ENCODE results near the gene TICRR. TPM values are rescaled to one million over a fixed set of nuclear protein-coding genes. Genes with fewer than 3 reads are reported as not detected.

Gene TICRR
- total and polyA plus RNA-seq, 4 donors = under 0.01 to 7.3 (median 0.15) TPM

- H3K27me3 ChIP-seq (ENCODE audit: control insufficient read depth in 4 of 4, insufficient read depth in 4 of 4, low read length in 3 of 4) = no peaks in the 10 kb centered on the region
- H3K4me1 ChIP-seq (ENCODE audit: control insufficient read depth in 4 of 4, insufficient read depth in 4 of 4, low read length in 3 of 4) = peaks cover 0 to 18% (median 15%) of the 10 kb centered on the region in 4 donors
- 96% methylated on average over 15 of the region's 15 CpGs for WGBS
- no peak overlapping the region for H3K9ac ChIP-seq (ENCODE audit: low read depth in 1 of 2, low read length in 2 of 2)
- no peak overlapping the region for H3K4me3 ChIP-seq (ENCODE audit: low read depth in 1 of 3, low read length in 3 of 3)
- TF ChIP-seq HNF4A (conservative IDR thresholded peaks at IDR 0.05) = no peak
- no peak for TF ChIP-seq CTCF (IDR thresholded peaks at IDR 0.05; ENCODE audit: low read depth, low read length, missing input control)
- TF ChIP-seq RAD21 (IDR thresholded peaks at IDR 0.05) = no peak
- no peak for TF ChIP-seq REST (IDR thresholded peaks at IDR 0.05)
- TF ChIP-seq JUND (IDR thresholded peaks at IDR 0.05) = no peak
- no peak for TF ChIP-seq HNF4G (IDR thresholded peaks at IDR 0.05)
- no peak for TF ChIP-seq GABPA (IDR thresholded peaks at IDR 0.05 in 1 of 2, conservative IDR thresholded peaks at IDR 0.05 in 1 of 2)
- TF ChIP-seq ZBTB33 (IDR thresholded peaks at IDR 0.05) = no peak
- TF ChIP-seq YY1 (IDR thresholded peaks at IDR 0.05) = no peak
- H3K36me3 ChIP-seq (ENCODE audit: control insufficient read depth in 4 of 4, insufficient read depth in 3 of 4, low read depth in 1 of 4, low read length in 3 of 4) = peaks cover 0 to 11% (median 1%) of the 10 kb centered on the region in 4 donors
- no peak overlapping the region for H3K27ac ChIP-seq (ENCODE audit: low read depth in 1 of 2, low read length in 2 of 2)
- no peak for DNase-seq (ENCODE audit: low spot score)
- no peaks in the 10 kb centered on the region for H3K9me3 ChIP-seq (ENCODE audit: control insufficient read depth in 4 of 4, low read length in 3 of 4)
Measured at GRCh38 chr15:89669941-89670340, 94.7 kb downstream of the TICRR start.

GRCh38 chr15:89670971-89671560, 95.8 kb downstream of the TICRR start:
- H3K9ac ChIP-seq (ENCODE audit: low read depth in 1 of 2, low read length in 2 of 2) = no peak overlapping the region
- H3K36me3 ChIP-seq (ENCODE audit: control insufficient read depth in 4 of 4, insufficient read depth in 3 of 4, low read depth in 1 of 4, low read length in 3 of 4) = peaks cover 0 to 11% (median 1%) of the 10 kb centered on the region in 4 donors
- H3K4me3 ChIP-seq (ENCODE audit: low read depth in 1 of 3, low read length in 3 of 3) = no peak overlapping the region
- DNase-seq (ENCODE audit: low spot score) = no peak
- no peaks in the 10 kb centered on the region for H3K27me3 ChIP-seq (ENCODE audit: control insufficient read depth in 4 of 4, insufficient read depth in 4 of 4, low read length in 3 of 4)
- WGBS = 91% methylated on average over 12 of the region's 12 CpGs
- no peak overlapping the region for H3K27ac ChIP-seq (ENCODE audit: low read depth in 1 of 2, low read length in 2 of 2)
- H3K9me3 ChIP-seq (ENCODE audit: control insufficient read depth in 4 of 4, low read length in 3 of 4) = no peaks in the 10 kb centered on the region
- peaks cover 0 to 24% (median 20%) of the 10 kb centered on the region in 4 donors for H3K4me1 ChIP-seq (ENCODE audit: control insufficient read depth in 4 of 4, insufficient read depth in 4 of 4, low read length in 3 of 4)
- TF ChIP-seq RAD21 (IDR thresholded peaks at IDR 0.05) = no peak
- TF ChIP-seq NR2F2 (IDR thresholded peaks at IDR 0.05) = no peak
- TF ChIP-seq REST (IDR thresholded peaks at IDR 0.05) = no peak
- TF ChIP-seq, protein P1, sequence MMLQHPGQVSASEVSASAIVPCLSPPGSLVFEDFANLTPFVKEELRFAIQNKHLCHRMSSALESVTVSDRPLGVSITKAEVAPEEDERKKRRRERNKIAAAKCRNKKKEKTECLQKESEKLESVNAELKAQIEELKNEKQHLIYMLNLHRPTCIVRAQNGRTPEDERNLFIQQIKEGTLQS (IDR thresholded peaks at IDR 0.05) = no peak
- TF ChIP-seq RXRA (IDR thresholded peaks at IDR 0.05) = no peak
- TF ChIP-seq GABPA (IDR thresholded peaks at IDR 0.05 in 1 of 2, conservative IDR thresholded peaks at IDR 0.05 in 1 of 2) = no peak
- TF ChIP-seq HNF4G (IDR thresholded peaks at IDR 0.05) = no peak
- TF ChIP-seq, protein P2, sequence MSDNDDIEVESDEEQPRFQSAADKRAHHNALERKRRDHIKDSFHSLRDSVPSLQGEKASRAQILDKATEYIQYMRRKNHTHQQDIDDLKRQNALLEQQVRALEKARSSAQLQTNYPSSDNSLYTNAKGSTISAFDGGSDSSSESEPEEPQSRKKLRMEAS (IDR thresholded peaks at IDR 0.05) = no peak
- no peak for TF ChIP-seq FOXA1 (IDR thresholded peaks at IDR 0.05)
- no peak for TF ChIP-seq FOXA2 (IDR thresholded peaks at IDR 0.05)
- no peak for TF ChIP-seq SP1 (IDR thresholded peaks at IDR 0.05)
- no peak for TF ChIP-seq YY1 (IDR thresholded peaks at IDR 0.05)
- no peak for TF ChIP-seq JUND (IDR thresholded peaks at IDR 0.05)
- no peak for TF ChIP-seq ZBTB33 (IDR thresholded peaks at IDR 0.05)

All from liver (tissue), 9 donors.